ENCODE measurements around the gene ITLN1.

- no peak for TF ChIP-seq CTCF (IDR thresholded peaks at IDR 0.05 in 4 of 5, conservative IDR thresholded peaks at IDR 0.05 in 1 of 5)
- no peak for TF ChIP-seq POLR2A (IDR thresholded peaks at IDR 0.05)
Observed at GRCh38 chr1:160876311-160876710, 8.7 kb downstream of the ITLN1 start.

All from gastrocnemius medialis (tissue), 4 donors.